ENCODE results near the gene SYTL5. TPM values are rescaled to one million over a fixed set of nuclear protein-coding genes. Genes with fewer than 3 reads are reported as not detected.

SYTL5 gene
- total and polyA plus RNA-seq, 4 donors, result 0.09 to 2.8 (median 1.0) TPM

- H3K9me3 ChIP-seq (ENCODE audit: control insufficient read depth in 4 of 4, low read length in 3 of 4), result no peaks in the 10 kb centered on the region
- no peak overlapping the region for H3K9ac ChIP-seq (ENCODE audit: low read depth in 1 of 2, low read length in 2 of 2)
- no peaks in the 10 kb centered on the region for H3K27me3 ChIP-seq (ENCODE audit: control insufficient read depth in 4 of 4, insufficient read depth in 4 of 4, low read length in 3 of 4)
- TF ChIP-seq RAD21 (IDR thresholded peaks at IDR 0.05), result no peak
- no peak for TF ChIP-seq CTCF (IDR thresholded peaks at IDR 0.05; ENCODE audit: low read depth, low read length, missing input control)
- no peak for TF ChIP-seq JUND (IDR thresholded peaks at IDR 0.05)
- TF ChIP-seq RXRA (IDR thresholded peaks at IDR 0.05), result no peak
- TF ChIP-seq TAF1 (conservative IDR thresholded peaks at IDR 0.05), result no peak
- TF ChIP-seq ATF3 (IDR thresholded peaks at IDR 0.05), result no peak
- no peak for TF ChIP-seq FOXA1 (IDR thresholded peaks at IDR 0.05)
- no peak for TF ChIP-seq FOXA2 (IDR thresholded peaks at IDR 0.05)
- TF ChIP-seq HNF4A (conservative IDR thresholded peaks at IDR 0.05), result no peak
- no peak for TF ChIP-seq EGR1 (IDR thresholded peaks at IDR 0.05; ENCODE audit: low read depth in 2 of 2)
- TF ChIP-seq HNF4G (IDR thresholded peaks at IDR 0.05), result no peak
- TF ChIP-seq SP1 (IDR thresholded peaks at IDR 0.05), result no peak
- TF ChIP-seq REST (IDR thresholded peaks at IDR 0.05), result no peak
- TF ChIP-seq MAX (IDR thresholded peaks at IDR 0.05), result no peak
- TF ChIP-seq ZBTB33 (IDR thresholded peaks at IDR 0.05), result no peak
- no peak for TF ChIP-seq NR2F2 (IDR thresholded peaks at IDR 0.05)
- H3K27ac ChIP-seq (ENCODE audit: low read depth in 1 of 2, low read length in 2 of 2), result no peak overlapping the region
- no peaks in the 10 kb centered on the region for H3K36me3 ChIP-seq (ENCODE audit: control insufficient read depth in 4 of 4, insufficient read depth in 3 of 4, low read depth in 1 of 4, low read length in 3 of 4)
- no peak for DNase-seq (ENCODE audit: low spot score)
- H3K4me3 ChIP-seq (ENCODE audit: low read depth in 1 of 3, low read length in 3 of 3), result no peak overlapping the region
- 79% methylated on average over 7 of the region's 7 CpGs for WGBS
- H3K4me1 ChIP-seq (ENCODE audit: control insufficient read depth in 4 of 4, insufficient read depth in 4 of 4, low read length in 3 of 4), result no peaks in the 10 kb centered on the region
These were observed 7.6 kb upstream of the SYTL5 start for GRCh38 chrX:37998586-37999262.

- 96% methylated on average over 17 of the region's 17 CpGs for WGBS
- TF ChIP-seq TAF1 (conservative IDR thresholded peaks at IDR 0.05), result no peak
- TF ChIP-seq HNF4A (conservative IDR thresholded peaks at IDR 0.05), result no peak
- H3K4me1 ChIP-seq (ENCODE audit: control insufficient read depth in 4 of 4, insufficient read depth in 4 of 4, low read length in 3 of 4), result no peaks in the 10 kb centered on the region
- no peak for DNase-seq (ENCODE audit: low spot score)
- H3K9ac ChIP-seq (ENCODE audit: low read depth in 1 of 2, low read length in 2 of 2), result no peak overlapping the region
- no peak overlapping the region for H3K27ac ChIP-seq (ENCODE audit: low read depth in 1 of 2, low read length in 2 of 2)
- no peaks in the 10 kb centered on the region for H3K27me3 ChIP-seq (ENCODE audit: control insufficient read depth in 4 of 4, insufficient read depth in 4 of 4, low read length in 3 of 4)
- H3K36me3 ChIP-seq (ENCODE audit: control insufficient read depth in 4 of 4, insufficient read depth in 3 of 4, low read depth in 1 of 4, low read length in 3 of 4), result no peaks in the 10 kb centered on the region
- H3K9me3 ChIP-seq (ENCODE audit: control insufficient read depth in 4 of 4, low read length in 3 of 4), result no peaks in the 10 kb centered on the region
- no peak overlapping the region for H3K4me3 ChIP-seq (ENCODE audit: low read depth in 1 of 3, low read length in 3 of 3)
These were observed 5.6 kb upstream of the SYTL5 start for GRCh38 chrX:38000706-38001105.

Measured in liver (tissue), 9 donors.